Measurements from ENCODE around the gene PFN1.

- TF ChIP-seq CTCF (IDR thresholded peaks at IDR 0.05; ENCODE audit: poor library complexity, severe bottlenecking) (no peak), EZH2 (IDR thresholded peaks at IDR 0.05; ENCODE audit: borderline replicate concordance, insufficient read depth, low read length, poor library complexity, severe bottlenecking) (no peak), POLR2AphosphoS5 (IDR thresholded peaks at IDR 0.05) (no peak), EP300 (conservative IDR thresholded peaks at IDR 0.05; ENCODE audit: poor library complexity, severe bottlenecking) (no peak), MXI1 (conservative IDR thresholded peaks at IDR 0.05; ENCODE audit: poor library complexity, severe bottlenecking) (no peak), REST (IDR thresholded peaks at IDR 0.05; ENCODE audit: borderline replicate concordance) (no peak), SMC3 (conservative IDR thresholded peaks at IDR 0.05; ENCODE audit: poor library complexity) (no peak), TAF1 (IDR thresholded peaks at IDR 0.05; ENCODE audit: low read depth) (no peak), RAD21 (conservative IDR thresholded peaks at IDR 0.05) (no peak)
Measured at GRCh38 chr17:4944554-4945175, 3.7 kb downstream of the PFN1 start.
